ENCODE measurements around the gene TANGO2. TPM values are rescaled to one million over a fixed set of nuclear protein-coding genes. Genes with fewer than 3 reads are reported as not detected.

The TANGO2 gene
- total and polyA plus RNA-seq, 9 of the 15 experiments (the other 6 are each of a cell fraction or from before 2014, with no cell fraction given): 15.5 to 94.9 (median 70.1) TPM

GRCh38 chr22:20003304-20003703, 17.6 kb upstream of the TANGO2 start:
- no peaks in the 10 kb centered on the region for H3K27me3 ChIP-seq (ENCODE audit: control insufficient read depth in 2 of 2, insufficient read depth in 2 of 2, low read length in 2 of 2)
- 0 out of 3 replicates have a peak, but pooled peaks cover 3% of the 10 kb centered on the region for H3K79me2 ChIP-seq (ENCODE audit: control insufficient read depth, insufficient read depth, low read length)
- no peaks in the 10 kb centered on the region for H3K9me1 ChIP-seq (ENCODE audit: control insufficient read depth, insufficient read depth, low read length)
- FAIRE-seq (peak; percentile 37), DNase-seq (ENCODE audit: extremely low read depth in 1 of 4, low spot score in 3 of 4) (no peak), ATAC-seq (no peak)
- H4K20me1 ChIP-seq (replicated peaks; ENCODE audit: control insufficient read depth, insufficient read depth, low read length): peaks cover 5% of the 10 kb centered on the region; the same call in 1 of the 2 replicates
- H2AFZ ChIP-seq (ENCODE audit: low read depth, low read length): no peak overlapping the region
- H3K4me2 ChIP-seq (ENCODE audit: insufficient read depth, low read length): no peak overlapping the region
- H3K36me3 ChIP-seq (ENCODE audit: control insufficient read depth, insufficient read depth, low read length): peaks cover 8% of the 10 kb centered on the region; the same call in 1 of the 3 replicates
- ChIA-PET CTCF (ENCODE audit: low intra/inter-chr PET ratio) (interaction anchor here (0.7 kb wide), 1 partner anchor 525 kb away, joined by 3 read pairs; no protein-coding TSS in a partner anchor), POLR2A (interaction anchor here (0.6 to 3.0 kb wide), 7 partner anchors 8 to 87 kb away, joined by 3 to 15 read pairs (median 3); partner anchors contain the start of gene TANGO2)
- 17% methylated on average over 1 of the region's 1 CpG for WGBS (ENCODE audit: insufficient coverage, low coverage, missing lambda C conversion rate)
- H3K9me3 ChIP-seq (replicated peaks; ENCODE audit: control insufficient read depth, insufficient read depth, low read depth, low read length): peaks cover 19% of the 10 kb centered on the region
- no TSS peak for BruUV-seq (replicated peaks)
- no peak overlapping the region for H3K27ac ChIP-seq (ENCODE audit: extremely low read depth, low read depth, low read length)
- H3K4me1 ChIP-seq (replicated peaks in 1 of 2; ENCODE audit: control insufficient read depth in 2 of 2, insufficient read depth in 2 of 2, low read length in 2 of 2): peaks cover 24 to 40% of the 10 kb centered on the region in 2 experiments; a peak in 4 of 5 replicates
- no peak overlapping the region for H3K9ac ChIP-seq (ENCODE audit: insufficient read depth in 1 of 2, low read depth in 2 of 2, low read length in 2 of 2)
- no peak overlapping the region for H3K4me3 ChIP-seq
- in situ Hi-C loops (cut with MboI): no loop called here
- intact Hi-C loops (cut with micrococcal nuclease): loop anchor here (2.0 kb wide), 2 partner anchors 19 to 29 kb away; no protein-coding TSS in a partner anchor
- TF ChIP-seq TBL1XR1 (IDR thresholded peaks at IDR 0.05; ENCODE audit: low read length in 2 of 2) (no peak), MEF2A (IDR thresholded peaks at IDR 0.05; ENCODE audit: control insufficient read depth, low read depth, low read length) (no peak), MED1 (CRISPR knock-in tag; IDR thresholded peaks at IDR 0.05; ENCODE audit: borderline replicate concordance) (no peak), ZNF77 (CRISPR knock-in tag; IDR thresholded peaks at IDR 0.05) (no peak), BDP1 (IDR thresholded peaks at IDR 0.05; ENCODE audit: insufficient read depth, insufficient read length) (no peak), NFE2 (IDR thresholded peaks at IDR 0.05; ENCODE audit: low read depth) (no peak), GABPB1 (CRISPR knock-in tag; IDR thresholded peaks at IDR 0.05) (no peak), ZNF384 (IDR thresholded peaks at IDR 0.05; ENCODE audit: low read depth, low read length) (no peak), SOX6 (IDR thresholded peaks at IDR 0.05) (no peak), HES1 (IDR thresholded peaks at IDR 0.05; ENCODE audit: low read depth) (no peak), BCOR (IDR thresholded peaks at IDR 0.05) (peak; percentile 23; the same call in 1 of the 2 replicates), CCNT2 (IDR thresholded peaks at IDR 0.05; ENCODE audit: borderline replicate concordance, extremely low read depth, insufficient read length, low read depth, low read length) (no peak), ZNF282 (CRISPR knock-in tag; IDR thresholded peaks at IDR 0.05) (no peak), ARID3A (IDR thresholded peaks at IDR 0.05; ENCODE audit: borderline replicate concordance, low read depth, low read length) (no peak), ARNT (IDR thresholded peaks at IDR 0.05) (no peak; a peak in 1 of 4 replicates), ZNF79 (CRISPR knock-in tag; IDR thresholded peaks at IDR 0.05; ENCODE audit: low read depth) (no peak), ZNF639 (CRISPR knock-in tag; conservative IDR thresholded peaks at IDR 0.05 in 1 of 2, IDR thresholded peaks at IDR 0.05 in 1 of 2) (no peak), ZNF212 (CRISPR knock-in tag; IDR thresholded peaks at IDR 0.05) (no peak)

All from K562 (cell line).